Measurements from ENCODE around the gene PTPRK.

GRCh38 chr6:128024969-128025368, 495.4 kb downstream of the PTPRK start:
- no peak for TF ChIP-seq CTCF (conservative IDR thresholded peaks at IDR 0.05 in 1 of 2, IDR thresholded peaks at IDR 0.05 in 1 of 2; ENCODE audit: low read depth in 1 of 2, low read length in 2 of 2)
- no peak for TF ChIP-seq EZH2 (IDR thresholded peaks at IDR 0.05; ENCODE audit: low read length, missing control alignments)

Measured in fibroblast of lung (primary cell).